ENCODE measurements around the gene E4F1. TPM values are rescaled to one million over a fixed set of nuclear protein-coding genes. Genes with fewer than 3 reads are reported as not detected.

E4F1 gene
- total and polyA plus RNA-seq, 2 donors from 2014 or later, result 13.6 to 26.0 TPM

DNA sequence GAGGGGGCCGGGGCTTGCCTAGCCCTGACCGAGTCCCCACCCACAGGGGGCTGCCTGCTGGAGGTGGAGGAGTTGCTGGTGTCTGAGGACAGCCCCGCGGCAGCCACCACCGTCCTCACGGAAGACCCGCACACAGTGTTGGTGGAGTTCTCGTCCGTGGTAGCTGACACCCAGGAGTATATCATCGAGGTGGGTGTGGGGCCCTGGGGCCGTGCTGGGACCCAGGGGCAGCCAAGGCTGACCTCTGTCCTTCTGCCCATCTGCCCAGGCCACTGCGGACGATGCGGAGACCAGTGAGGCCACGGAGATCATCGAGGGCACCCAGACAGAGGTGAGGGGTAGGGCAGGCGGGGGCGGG lies 11.4 kb downstream of the E4F1 start:
- DNase-seq, result no peak
- Histone ChIP-seq H3K4me3 (ENCODE audit: low read length in 3 of 3) (no peak overlapping the region), H3K27ac (ENCODE audit: low read depth in 2 of 2, low read length in 2 of 2) (no peak overlapping the region), H3K9ac (ENCODE audit: low read length in 3 of 3) (no peak overlapping the region), H3K9me3 (ENCODE audit: control insufficient read depth in 2 of 3, insufficient read depth in 1 of 3, low read length in 3 of 3) (no peaks in the 10 kb centered on the region), H3K36me3 (ENCODE audit: control insufficient read depth in 2 of 3, insufficient read depth in 3 of 3, low read length in 3 of 3) (peaks cover 0 to 19% (median 12%) of the 10 kb centered on the region in 3 donors), H3K4me1 (ENCODE audit: control insufficient read depth in 2 of 3, insufficient read depth in 2 of 3, low read depth in 1 of 3, low read length in 3 of 3) (peaks cover 0 to 7% (median 0%) of the 10 kb centered on the region in 3 donors), H3K27me3 (ENCODE audit: control insufficient read depth, insufficient read depth, low read length) (no peaks in the 10 kb centered on the region)
- no peak for FAIRE-seq
- intact Hi-C loops (cut with DNase I), result no loop called here
- TF ChIP-seq, protein P1, sequence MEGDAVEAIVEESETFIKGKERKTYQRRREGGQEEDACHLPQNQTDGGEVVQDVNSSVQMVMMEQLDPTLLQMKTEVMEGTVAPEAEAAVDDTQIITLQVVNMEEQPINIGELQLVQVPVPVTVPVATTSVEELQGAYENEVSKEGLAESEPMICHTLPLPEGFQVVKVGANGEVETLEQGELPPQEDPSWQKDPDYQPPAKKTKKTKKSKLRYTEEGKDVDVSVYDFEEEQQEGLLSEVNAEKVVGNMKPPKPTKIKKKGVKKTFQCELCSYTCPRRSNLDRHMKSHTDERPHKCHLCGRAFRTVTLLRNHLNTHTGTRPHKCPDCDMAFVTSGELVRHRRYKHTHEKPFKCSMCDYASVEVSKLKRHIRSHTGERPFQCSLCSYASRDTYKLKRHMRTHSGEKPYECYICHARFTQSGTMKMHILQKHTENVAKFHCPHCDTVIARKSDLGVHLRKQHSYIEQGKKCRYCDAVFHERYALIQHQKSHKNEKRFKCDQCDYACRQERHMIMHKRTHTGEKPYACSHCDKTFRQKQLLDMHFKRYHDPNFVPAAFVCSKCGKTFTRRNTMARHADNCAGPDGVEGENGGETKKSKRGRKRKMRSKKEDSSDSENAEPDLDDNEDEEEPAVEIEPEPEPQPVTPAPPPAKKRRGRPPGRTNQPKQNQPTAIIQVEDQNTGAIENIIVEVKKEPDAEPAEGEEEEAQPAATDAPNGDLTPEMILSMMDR (IDR thresholded peaks at IDR 0.05; ENCODE audit: borderline replicate concordance, extremely low read depth, insufficient read depth), result no peak

GRCh38 chr16:2235234-2235651 lies 11.9 kb downstream of the E4F1 start:
- FAIRE-seq (no peak), DNase-seq (peak in 1 of 5 donors; percentile 75)
- Histone ChIP-seq H3K27ac (ENCODE audit: low read depth in 2 of 2, low read length in 2 of 2) (no peak overlapping the region), H3K9me3 (ENCODE audit: control insufficient read depth in 2 of 3, insufficient read depth in 1 of 3, low read length in 3 of 3) (no peaks in the 10 kb centered on the region), H3K27me3 (ENCODE audit: control insufficient read depth, insufficient read depth, low read length) (no peaks in the 10 kb centered on the region), H3K4me3 (ENCODE audit: low read length in 3 of 3) (no peak overlapping the region), H3K4me1 (ENCODE audit: control insufficient read depth in 2 of 3, insufficient read depth in 2 of 3, low read depth in 1 of 3, low read length in 3 of 3) (peaks cover 0 to 7% (median 0%) of the 10 kb centered on the region in 3 donors), H3K9ac (ENCODE audit: low read length in 3 of 3) (no peak overlapping the region), H3K36me3 (ENCODE audit: control insufficient read depth in 2 of 3, insufficient read depth in 3 of 3, low read length in 3 of 3) (peaks cover 0 to 19% (median 12%) of the 10 kb centered on the region in 3 donors)
- intact Hi-C loops (cut with DNase I), result no loop called here
- TF ChIP-seq, protein P1 (IDR thresholded peaks at IDR 0.05; ENCODE audit: borderline replicate concordance, extremely low read depth, insufficient read depth), result no peak

DNA sequence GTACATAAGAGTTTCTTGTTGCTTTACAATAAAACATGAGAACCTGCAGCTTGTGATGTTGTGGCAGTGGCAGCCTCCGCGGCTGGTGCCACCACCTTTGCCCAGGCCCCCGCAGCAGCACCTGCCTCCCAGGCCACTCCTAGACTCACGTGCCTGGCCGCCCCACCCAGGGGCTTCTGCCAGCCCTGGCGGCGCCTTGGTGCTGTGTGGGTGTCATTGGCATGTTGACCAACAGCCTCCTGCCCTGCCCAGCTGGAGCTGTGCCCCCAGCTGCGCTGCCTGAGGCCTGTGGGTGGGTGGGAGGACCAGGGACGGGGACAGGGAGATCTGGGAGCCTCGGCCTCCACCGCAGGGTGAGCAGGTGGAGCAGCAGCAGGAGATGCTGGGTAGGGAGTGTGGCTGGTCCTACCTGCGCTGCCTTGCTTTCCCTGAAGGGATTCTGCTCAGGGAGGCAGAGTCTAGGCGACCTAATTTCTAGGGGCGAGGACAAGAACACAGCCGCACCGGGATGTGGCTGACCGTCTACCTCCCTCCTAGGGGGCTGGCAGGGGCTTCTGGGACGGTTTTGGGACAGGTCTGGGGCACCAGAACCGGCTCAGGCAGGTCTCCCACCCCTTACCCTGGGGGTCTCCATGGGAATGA lies 12.4 kb downstream of the E4F1 start:
- intact Hi-C loops (cut with DNase I), result no loop called here
- Histone ChIP-seq H3K27me3 (ENCODE audit: control insufficient read depth, insufficient read depth, low read length) (no peaks in the 10 kb centered on the region), H3K4me3 (ENCODE audit: low read length in 3 of 3) (no peak overlapping the region), H3K4me1 (ENCODE audit: control insufficient read depth in 2 of 3, insufficient read depth in 2 of 3, low read depth in 1 of 3, low read length in 3 of 3) (peaks cover 0 to 7% (median 0%) of the 10 kb centered on the region in 3 donors), H3K9me3 (ENCODE audit: control insufficient read depth in 2 of 3, insufficient read depth in 1 of 3, low read length in 3 of 3) (no peaks in the 10 kb centered on the region), H3K36me3 (ENCODE audit: control insufficient read depth in 2 of 3, insufficient read depth in 3 of 3, low read length in 3 of 3) (peaks cover 0 to 19% (median 12%) of the 10 kb centered on the region in 3 donors), H3K27ac (ENCODE audit: low read depth in 2 of 2, low read length in 2 of 2) (no peak overlapping the region), H3K9ac (ENCODE audit: low read length in 3 of 3) (no peak overlapping the region)
- DNase-seq, result peak in 1 of 5 donors; percentile 67
- FAIRE-seq, result no peak
- TF ChIP-seq, protein P1 (IDR thresholded peaks at IDR 0.05; ENCODE audit: borderline replicate concordance, extremely low read depth, insufficient read depth), result no peak

Data from kidney (tissue), 14 donors.